Ecto neural progenitor cell (in vitro differentiated cells): ENCODE data around the gene CCR9.

Experiments
- DNase-seq: peaks from one replicate; pipeline ENCODE4 v3.0.0-alpha.2; 2018; ENCODE audit warnings: low spot score

CCR9 gene

DNA sequence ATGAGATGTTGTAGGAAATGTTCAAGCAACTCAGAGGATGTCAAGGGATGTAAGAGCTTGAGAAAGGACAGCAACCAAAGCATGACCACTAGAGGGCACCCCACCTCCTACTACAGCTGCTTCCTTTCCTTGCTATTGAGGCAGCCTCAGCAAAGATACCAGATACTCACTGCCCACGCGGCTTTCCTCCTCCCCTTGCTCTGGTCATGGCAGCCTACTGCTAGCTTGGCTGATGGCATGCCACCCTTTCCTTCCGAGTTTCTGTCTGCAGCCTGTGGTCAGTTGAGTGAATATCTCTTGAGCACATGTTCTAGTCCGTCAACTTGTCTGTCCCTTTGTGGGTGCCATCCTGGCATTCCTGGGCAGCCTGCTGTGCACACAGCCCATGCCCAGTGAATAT lies 52.5 kb downstream of the CCR9 start:
- DNase-seq, result peak; percentile 77

GRCh38 chr3:45939341-45939771 lies 53.0 kb downstream of the CCR9 start:
- DNase-seq, result no peak

- DNase-seq, result no peak
Observed at GRCh38 chr3:45940004-45940780, 53.8 kb downstream of the CCR9 start.

DNA sequence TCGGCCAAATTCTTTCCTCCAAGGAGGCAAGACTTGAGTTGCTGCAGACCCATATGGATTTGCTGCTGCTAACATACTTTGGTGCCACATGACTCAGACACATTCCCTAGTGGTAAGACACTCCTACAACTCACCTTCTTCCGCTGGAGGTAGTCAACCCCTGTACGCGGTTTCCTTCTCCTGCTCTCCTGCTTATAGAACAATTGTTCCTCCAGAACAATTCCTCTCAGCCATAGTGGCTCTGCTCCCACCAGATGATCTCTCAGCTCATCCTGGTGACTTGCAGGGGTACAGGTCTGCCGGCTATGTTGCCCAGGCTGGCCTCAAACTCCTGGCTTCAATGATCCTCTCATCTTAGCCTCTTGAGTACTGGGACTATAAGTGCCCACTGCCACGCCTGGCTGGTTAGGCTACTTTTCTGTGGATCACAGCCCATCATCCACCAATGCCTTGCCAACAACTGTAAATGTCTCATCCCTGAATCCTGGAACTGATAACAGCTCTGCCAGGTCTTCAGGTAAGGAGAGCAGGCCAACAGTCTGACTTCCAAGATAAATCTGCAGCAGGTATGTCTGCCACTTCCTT lies 54.5 kb downstream of the CCR9 start:
- no peak for DNase-seq

DNA sequence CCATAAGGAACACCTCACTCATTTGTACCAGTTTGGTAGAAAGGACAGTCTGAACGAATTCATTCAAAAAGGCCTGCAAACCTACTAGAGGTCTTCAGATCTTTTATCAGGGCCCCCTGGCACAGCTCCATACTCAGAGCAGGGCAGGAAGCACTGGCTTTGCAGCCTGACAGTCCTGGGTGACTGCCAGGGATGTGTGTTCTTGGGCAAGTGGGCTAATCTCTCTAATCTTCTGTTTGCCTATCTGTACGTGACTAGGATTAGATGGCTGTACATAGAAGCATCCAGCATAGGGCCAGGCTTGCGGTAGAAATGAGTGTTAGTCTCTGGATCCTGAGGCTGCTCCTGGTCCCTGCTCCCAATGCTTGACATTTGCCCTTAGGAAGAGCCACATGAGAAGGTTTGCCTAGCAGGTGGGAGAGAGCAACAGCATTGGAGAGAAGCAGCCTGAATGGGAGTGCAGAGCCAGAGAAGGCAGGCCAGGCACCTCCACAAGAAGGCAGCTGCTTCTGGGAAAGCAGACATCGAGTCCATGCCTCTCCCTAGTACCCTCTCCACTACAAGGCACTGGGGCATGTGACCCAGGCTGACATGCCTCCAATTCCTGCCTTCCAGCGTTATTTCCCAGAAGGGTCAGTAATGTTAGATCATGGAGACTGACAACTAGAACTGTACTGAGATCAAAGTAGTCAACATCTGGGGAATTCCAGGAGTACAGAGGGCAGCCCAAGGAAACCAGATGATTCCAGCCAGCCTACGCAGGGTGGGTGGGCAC lies 55.9 kb downstream of the CCR9 start:
- no peak for DNase-seq

GRCh38 chr3:45943207-45943846 lies 57.0 kb downstream of the CCR9 start, which contains the start of gene CXCR6:
Gene CXCR6 (plus strand): TSS chr3:45943464. CDS start chr3:45946482, 3,018 bp downstream.
- DNase-seq, result no peak

GRCh38 chr3:45944830-45945620 lies 58.7 kb downstream of the CCR9 start:
- DNase-seq, result no peak

- DNase-seq, result no peak
Observed at GRCh38 chr3:45946307-45946706, 60.0 kb downstream of the CCR9 start.

GRCh38 chr3:45946875-45947274 lies 60.5 kb downstream of the CCR9 start:
- no peak for DNase-seq

- DNase-seq, result no peak
Observed at GRCh38 chr3:45947361-45947760, 61.0 kb downstream of the CCR9 start.

DNA sequence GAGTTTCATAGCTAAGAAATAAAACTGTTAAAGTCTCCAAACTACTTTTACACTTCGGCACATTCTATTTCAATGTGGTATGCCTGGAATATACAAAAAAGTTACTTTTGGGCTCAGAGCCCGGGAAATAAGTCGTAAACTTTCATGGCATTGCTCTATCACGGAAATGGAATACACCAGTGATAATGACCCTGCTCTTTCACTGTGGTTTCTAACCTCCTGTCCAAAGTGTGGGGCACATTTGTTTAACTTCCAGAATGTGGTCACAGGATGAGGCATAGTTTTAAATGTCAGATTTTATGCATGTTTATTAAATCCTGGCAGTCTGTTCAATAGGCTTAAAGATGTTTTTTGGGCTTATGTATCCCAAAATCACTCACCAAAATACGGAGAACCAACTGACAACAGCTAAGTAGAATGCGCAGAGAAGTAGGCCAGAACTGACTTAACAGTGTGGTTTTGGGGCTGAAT lies 62.0 kb downstream of the CCR9 start:
- no peak for DNase-seq

- no peak for DNase-seq
Observed at GRCh38 chr3:45948881-45949280, 62.5 kb downstream of the CCR9 start.

GRCh38 chr3:45949432-45949831 lies 63.1 kb downstream of the CCR9 start:
- DNase-seq, result no peak

- DNase-seq, result no peak
Observed at GRCh38 chr3:45950131-45950530, 63.8 kb downstream of the CCR9 start.

DNA sequence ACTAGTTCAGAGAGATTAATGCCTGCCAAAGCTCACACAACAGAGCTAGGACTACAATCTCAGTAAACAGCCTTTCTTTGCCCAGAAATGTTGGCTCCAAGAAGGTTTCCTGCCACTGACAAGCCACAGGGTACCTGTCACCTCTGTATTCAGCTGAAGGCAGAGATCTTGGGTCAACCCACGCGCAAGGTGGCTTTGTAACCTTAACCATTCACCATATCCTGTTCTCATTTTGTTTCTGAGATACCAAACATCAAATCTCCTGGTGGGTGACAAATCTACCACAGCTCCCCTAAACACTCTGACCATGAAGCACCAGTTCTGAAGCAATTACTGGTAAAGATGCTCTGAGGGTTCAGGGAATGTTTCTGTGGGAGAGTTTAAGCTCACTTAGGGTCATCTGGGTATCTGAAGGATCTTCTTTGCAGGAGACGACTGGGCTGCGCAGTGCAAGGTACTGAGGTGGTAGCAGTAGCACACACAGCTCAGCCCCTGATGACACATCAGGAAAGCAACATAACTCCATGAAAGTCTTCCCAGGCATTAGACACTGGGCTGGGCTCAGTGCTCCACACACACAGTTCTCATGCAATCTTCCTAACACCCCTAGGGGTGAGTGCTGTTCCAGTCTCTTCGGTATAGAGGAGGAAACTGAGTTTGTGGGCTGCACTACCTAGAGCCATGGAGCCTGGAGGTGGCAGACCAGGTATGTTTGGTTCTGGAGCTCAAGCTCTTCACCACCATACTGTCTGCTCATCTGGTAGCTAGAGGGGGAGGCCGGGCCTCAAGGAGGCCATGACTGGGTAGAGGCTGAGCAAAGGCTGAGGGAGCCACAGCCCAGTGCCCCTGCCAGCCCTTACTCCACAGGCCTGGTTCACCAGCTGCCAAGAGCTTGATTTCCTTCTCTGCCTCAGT lies 64.6 kb downstream of the CCR9 start:
- DNase-seq, result no peak

GRCh38 chr3:45951946-45952345 lies 65.6 kb downstream of the CCR9 start:
- no peak for DNase-seq

DNA sequence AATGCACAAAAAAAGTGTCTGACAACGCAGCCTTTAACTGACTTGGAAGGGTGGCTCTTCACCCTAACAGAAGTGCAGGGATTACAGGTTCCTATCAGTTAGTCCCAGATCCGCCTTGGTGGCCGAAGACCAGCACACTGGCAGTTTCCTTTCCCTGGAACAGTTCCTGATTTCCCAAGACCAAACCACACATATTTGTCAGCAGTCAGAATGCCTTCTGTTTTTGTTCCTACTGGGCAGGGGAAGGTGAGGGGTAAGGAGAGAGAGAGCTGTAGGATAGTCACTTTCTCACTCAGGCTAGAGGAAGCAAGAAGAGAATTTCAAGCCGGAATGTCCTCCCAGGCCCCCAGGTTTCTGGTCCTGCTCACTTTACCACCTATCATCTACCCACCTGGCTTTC lies 66.1 kb downstream of the CCR9 start:
- no peak for DNase-seq
